GM06990 (cell line): ENCODE results near the gene SSC4D.

Source experiments
- DNase-seq: peaks from one replicate; pipeline ENCODE4 v3.0.0-alpha.2; 2011; ENCODE audit not compliant: insufficient read length; ENCODE audit errors: extremely low read depth
- H3K27me3 ChIP-seq: replicated peaks from 2 replicates; pipeline ENCODE4 v1.6.0; 2011; ENCODE audit warnings: low read length; ENCODE audit not compliant: control insufficient read depth, insufficient read depth
- H3K36me3 ChIP-seq: 2 replicates; pipeline ENCODE4 v1.5.1; 2011; ENCODE audit warnings: low read length; ENCODE audit not compliant: control insufficient read depth, insufficient read depth
- H3K4me3 ChIP-seq: replicated peaks from 2 replicates; pipeline ENCODE4 v1.5.1; 2011; ENCODE audit warnings: low read depth, mild to moderate bottlenecking, control low read depth, low read length
- CTCF ChIP-seq: IDR thresholded peaks from 2 replicates; pipeline ENCODE4 v1.5.1; 2011; ENCODE audit warnings: low read length, control low read depth, mild to moderate bottlenecking, inconsistent platforms; ENCODE audit not compliant: insufficient read depth, poor library complexity, severe bottlenecking

SSC4D gene

GRCh38 chr7:76359978-76360638 is 49.4 kb downstream of the SSC4D start:
- no peak for DNase-seq
- Histone ChIP-seq H3K4me3 (peak overlapping the region; percentile 93), H3K27me3 (no peaks in the 10 kb centered on the region), H3K36me3 (peaks cover 2% of the 10 kb centered on the region)
- TF ChIP-seq CTCF, result no peak

- H3K27me3 ChIP-seq, result no peaks in the 10 kb centered on the region
- peaks cover 2% of the 10 kb centered on the region for H3K36me3 ChIP-seq
- H3K4me3 ChIP-seq, result peak overlapping the region; percentile 93
- peak; percentile 82 for TF ChIP-seq CTCF
- DNase-seq, result peak; percentile 96
Observed at GRCh38 chr7:76359111-76359977, 50.2 kb downstream of the SSC4D start.

DNA sequence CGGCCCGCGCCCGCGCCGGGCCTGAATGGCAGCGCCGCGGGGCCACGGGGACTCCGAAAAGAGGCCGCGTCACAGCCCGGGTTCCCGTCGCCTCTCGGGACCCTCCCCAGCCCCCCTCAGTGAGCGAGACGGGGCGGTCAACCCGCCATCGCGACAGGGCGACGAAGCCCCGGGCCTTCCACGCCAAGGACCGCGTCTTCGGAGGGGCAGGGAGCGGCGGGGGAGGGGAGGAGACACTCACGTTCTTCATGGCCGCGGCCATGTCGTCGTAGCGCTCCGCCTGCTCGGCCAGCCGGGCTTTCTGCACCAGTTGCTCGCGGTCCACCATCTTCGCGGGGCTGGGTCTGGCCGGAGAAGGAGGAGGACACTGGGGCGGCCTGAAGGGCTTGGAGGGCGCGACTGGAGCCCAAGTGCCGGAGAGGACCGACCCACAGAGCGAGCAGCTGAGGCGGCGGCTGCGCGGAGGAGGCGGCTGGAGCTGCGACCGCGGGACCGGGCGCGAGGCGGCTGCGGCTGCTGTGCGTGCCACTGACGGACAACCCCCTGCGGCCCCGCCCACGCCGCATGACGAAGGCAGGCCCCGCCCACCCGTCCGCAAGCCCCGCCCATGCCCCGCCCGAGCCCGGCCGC is 50.9 kb downstream of the SSC4D start, which contains the start of gene YWHAG:
TSS of gene YWHAG (minus strand) at position 511 of the 630 bp plus-strand sequence. CDS start at position 328, 183 bp downstream.
- no peaks in the 10 kb centered on the region for H3K27me3 ChIP-seq
- peak; percentile 93 for DNase-seq
- no peak for TF ChIP-seq CTCF
- H3K36me3 ChIP-seq, result peaks cover 2% of the 10 kb centered on the region
- peak within 1 kb of the TSS; percentile 93 for H3K4me3 ChIP-seq

- Histone ChIP-seq H3K4me3 (peak overlapping the region; percentile 93), H3K27me3 (no peaks in the 10 kb centered on the region), H3K36me3 (peaks cover 2% of the 10 kb centered on the region)
- DNase-seq, result peak; percentile 72
- TF ChIP-seq CTCF, result no peak
Observed at GRCh38 chr7:76358011-76358480, 51.5 kb downstream of the SSC4D start.

GRCh38 chr7:76357475-76358010 is 52.0 kb downstream of the SSC4D start:
- DNase-seq, result no peak
- Histone ChIP-seq H3K4me3 (peak overlapping the region; percentile 93), H3K27me3 (no peaks in the 10 kb centered on the region), H3K36me3 (peaks cover 2% of the 10 kb centered on the region)
- no peak for TF ChIP-seq CTCF
